IPS DF 19.7 (cell line): Measurements from ENCODE around the gene DNAJA3.

Experiments used
- DNase-seq: peaks from one replicate; pipeline ENCODE4 v3.0.0-alpha.2; 2013; ENCODE audit warnings: low read depth, low spot score

Gene DNAJA3

GRCh38 chr16:4425378-4426020 is at the start of gene DNAJA3:
DNAJA3 (plus strand) TSS chr16:4425868; CDS start chr16:4425882, 14 bp downstream.
- peak; percentile 61 for DNase-seq

- DNase-seq, result no peak
Observed at GRCh38 chr16:4376126-4376892, 49.4 kb upstream of the DNAJA3 start.

GRCh38 chr16:4376893-4377572 is 48.6 kb upstream of the DNAJA3 start:
- no peak for DNase-seq

- DNase-seq, result no peak
Observed at GRCh38 chr16:4377573-4378154, 48.0 kb upstream of the DNAJA3 start.

- DNase-seq, result no peak
Observed at GRCh38 chr16:4378161-4378666, 47.5 kb upstream of the DNAJA3 start.

GRCh38 chr16:4378999-4379690 is 46.5 kb upstream of the DNAJA3 start:
- no peak for DNase-seq

- no peak for DNase-seq
Observed at GRCh38 chr16:4380119-4381063, 45.3 kb upstream of the DNAJA3 start.

- DNase-seq, result no peak
Observed at GRCh38 chr16:4381072-4381934, 44.4 kb upstream of the DNAJA3 start.

GRCh38 chr16:4381935-4382794 is 43.5 kb upstream of the DNAJA3 start:
- no peak for DNase-seq

- DNase-seq, result no peak
Observed at GRCh38 chr16:4382795-4383357, 42.8 kb upstream of the DNAJA3 start.

- DNase-seq, result no peak
Observed at GRCh38 chr16:4383591-4384444, 41.9 kb upstream of the DNAJA3 start.

- DNase-seq, result no peak
Observed at GRCh38 chr16:4384509-4384942, 41.1 kb upstream of the DNAJA3 start.

- DNase-seq, result no peak
Observed at GRCh38 chr16:4385066-4385788, 40.4 kb upstream of the DNAJA3 start.

- no peak for DNase-seq
Observed at GRCh38 chr16:4385789-4386450, 39.7 kb upstream of the DNAJA3 start.

GRCh38 chr16:4386451-4386805 is 39.2 kb upstream of the DNAJA3 start:
- DNase-seq, result no peak
